Erythroblast (primary cell): Measurements from ENCODE around the gene ZNF451.

Experiments
- DNase-seq, 2 experiments: peaks; one replicate each; lab custom pipeline; 2025; lab: John Stamatoyannopoulos, UW
- GATA1 ChIP-seq: IDR thresholded peaks from 2 replicates; pipeline ENCODE4 v1.6.1; 2011; ENCODE audit warnings: low read depth, mild to moderate bottlenecking, control low read depth, low read length, moderate library complexity
- POLR2A ChIP-seq: IDR thresholded peaks from 2 replicates; pipeline ENCODE4 v1.6.1; 2011; ENCODE audit warnings: mild to moderate bottlenecking, low read length

The ZNF451 gene

GRCh38 chr6:57159127-57159526 is 69.1 kb downstream of the ZNF451 start:
- no peak for DNase-seq
- TF ChIP-seq POLR2A, result no peak
- TF ChIP-seq GATA1, result no peak

DNA sequence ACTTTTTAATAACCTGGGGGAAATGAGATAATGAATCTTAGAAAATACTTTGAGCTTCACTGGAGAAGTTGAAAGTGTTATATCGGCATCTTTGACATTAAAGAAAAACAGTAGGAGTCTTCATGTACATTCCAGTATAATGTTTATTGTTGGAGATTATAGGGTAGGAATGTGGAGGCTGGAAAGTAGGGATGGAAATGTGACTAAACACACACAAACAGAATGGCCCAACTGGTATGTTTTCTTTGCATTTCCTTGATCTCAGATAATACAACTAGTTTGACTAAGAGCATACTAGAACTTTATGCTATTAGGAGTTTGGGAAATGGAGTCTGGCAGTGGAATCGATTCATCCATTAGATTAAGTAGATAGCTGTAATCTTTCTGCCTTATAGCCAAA is 72.0 kb downstream of the ZNF451 start:
- no peak for DNase-seq
- TF ChIP-seq POLR2A (no peak), GATA1 (no peak)

- no peak for DNase-seq
- TF ChIP-seq GATA1 (no peak), POLR2A (no peak)
Measured at GRCh38 chr6:57162516-57162915, 72.5 kb downstream of the ZNF451 start.

GRCh38 chr6:57163956-57164355 is 74.0 kb downstream of the ZNF451 start:
- no peak for DNase-seq
- TF ChIP-seq GATA1 (no peak), POLR2A (no peak)

DNA sequence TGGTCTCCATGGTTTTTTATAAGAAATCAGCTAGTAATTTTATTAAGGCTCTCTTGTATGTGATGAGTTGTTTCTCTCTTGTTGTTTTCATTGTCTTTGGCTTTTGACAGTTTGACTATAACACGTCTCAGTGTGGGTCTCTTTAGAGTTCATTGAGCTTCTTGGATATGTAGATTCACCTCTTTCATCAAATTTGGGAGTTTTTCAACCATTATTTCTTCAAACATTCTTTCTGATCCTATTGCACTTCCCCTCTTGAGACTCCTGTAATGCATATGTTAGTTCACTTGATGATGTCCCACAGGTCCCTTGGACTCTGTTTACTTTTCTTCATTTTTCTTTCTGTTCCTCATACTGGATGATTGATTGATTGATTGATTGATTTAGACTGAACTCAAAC is 75.1 kb downstream of the ZNF451 start:
- peak in 1 of 2 experiments; percentile 7 for DNase-seq
- TF ChIP-seq GATA1 (no peak), POLR2A (no peak)

- DNase-seq, result peak; percentile 93 to 94
- TF ChIP-seq POLR2A, result peak; percentile 95
- TF ChIP-seq GATA1, result no peak
Measured at GRCh38 chr6:57172136-57173055, 82.4 kb downstream of the ZNF451 start, which contains the start of gene BAG2. Gene BAG2, plus strand, starts transcription at chr6:57172326. Its CDS starts 372 bp downstream, at chr6:57172698.

- peak; percentile 61 to 64 for DNase-seq
- TF ChIP-seq POLR2A, result no peak
- TF ChIP-seq GATA1, result no peak
Measured at GRCh38 chr6:57173056-57173885, 83.3 kb downstream of the ZNF451 start.

DNA sequence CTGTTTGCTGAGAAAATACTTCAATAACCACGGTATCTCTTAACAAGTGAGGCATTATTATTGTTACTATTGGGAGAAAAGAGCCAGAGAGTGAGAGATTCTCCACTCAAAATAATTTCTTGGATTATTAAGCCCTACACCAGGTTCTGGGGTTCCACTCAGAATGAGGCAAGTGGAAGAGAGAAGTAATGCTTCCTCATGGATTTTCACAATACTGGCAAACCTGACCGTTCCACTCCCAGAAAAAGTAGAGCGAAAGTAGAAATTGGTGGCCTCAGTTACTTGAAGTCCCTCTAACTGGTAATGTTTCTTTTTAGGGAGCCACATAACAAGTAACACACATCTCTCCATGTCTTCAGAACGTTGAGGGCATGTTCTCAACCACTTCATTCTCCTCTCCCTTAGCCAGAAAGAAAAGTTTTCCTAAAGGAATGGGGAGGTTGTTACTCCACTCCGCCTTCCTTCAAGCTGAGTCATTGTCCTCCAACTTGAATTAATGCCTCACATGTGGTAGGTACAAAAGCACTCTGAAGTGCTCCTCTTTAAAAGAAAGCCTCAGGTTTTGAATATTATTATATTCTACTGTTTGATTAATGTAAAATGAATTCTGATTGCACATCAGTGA is 84.0 kb downstream of the ZNF451 start:
- TF ChIP-seq POLR2A (no peak), GATA1 (no peak)
- DNase-seq, result peak; percentile 41 to 55

DNA sequence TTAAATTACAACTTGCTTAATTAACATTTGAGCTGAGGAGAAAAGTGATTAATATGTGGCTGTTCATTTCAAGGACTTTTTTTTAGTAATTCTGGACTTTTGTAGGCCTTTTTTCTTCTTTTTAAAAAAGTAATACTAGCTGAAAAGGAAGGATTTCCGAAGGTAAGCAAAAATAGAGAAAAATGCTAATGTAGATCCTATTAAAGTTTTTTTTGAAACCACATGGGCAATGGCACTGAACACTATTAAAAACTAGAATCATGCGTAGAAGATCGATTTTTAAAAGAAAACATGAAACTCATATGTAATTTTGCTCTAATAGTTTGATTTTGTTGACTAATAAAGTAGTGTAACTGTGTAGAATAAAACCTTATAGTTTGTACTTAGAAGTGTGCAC is 84.5 kb downstream of the ZNF451 start:
- TF ChIP-seq GATA1, result no peak
- no peak for TF ChIP-seq POLR2A

DNA sequence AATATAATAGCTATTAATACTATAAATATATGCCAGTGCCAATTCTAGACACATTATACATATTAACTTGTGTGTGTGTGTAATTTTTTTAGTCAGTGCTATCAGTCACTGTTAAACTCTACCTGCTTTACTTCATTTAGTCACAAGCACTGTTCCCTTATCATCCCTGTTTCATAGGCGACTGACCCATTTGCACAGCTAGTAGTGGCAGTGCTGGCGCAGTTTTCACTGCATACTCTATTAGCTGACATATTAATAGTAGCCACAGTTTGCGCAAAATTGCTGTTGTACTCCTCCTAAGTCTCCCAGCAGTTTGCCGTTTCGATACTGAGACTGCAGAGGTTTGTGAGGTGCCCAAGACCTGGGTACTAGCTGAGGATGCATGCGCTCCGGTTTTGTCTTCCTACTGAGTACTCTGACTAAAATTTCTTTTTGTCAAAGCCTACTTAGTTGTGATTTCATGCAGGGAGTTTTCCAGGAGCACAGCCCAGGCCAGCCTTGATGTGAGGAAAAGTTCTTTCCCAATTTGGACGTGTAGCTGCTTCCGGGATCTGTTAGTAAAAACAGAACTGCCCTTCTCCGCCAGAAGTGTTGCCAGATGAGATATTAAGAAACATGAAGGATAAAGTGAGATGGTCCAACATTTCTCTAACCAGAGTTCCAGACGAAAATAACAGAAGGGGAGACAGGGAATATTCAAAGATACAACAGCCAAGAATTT is 87.7 kb downstream of the ZNF451 start:
- TF ChIP-seq POLR2A (no peak), GATA1 (no peak)
- DNase-seq, result no peak

More for the DNA sequence above, 84.5 kb downstream of the ZNF451 start:
- no peak for DNase-seq

DNA sequence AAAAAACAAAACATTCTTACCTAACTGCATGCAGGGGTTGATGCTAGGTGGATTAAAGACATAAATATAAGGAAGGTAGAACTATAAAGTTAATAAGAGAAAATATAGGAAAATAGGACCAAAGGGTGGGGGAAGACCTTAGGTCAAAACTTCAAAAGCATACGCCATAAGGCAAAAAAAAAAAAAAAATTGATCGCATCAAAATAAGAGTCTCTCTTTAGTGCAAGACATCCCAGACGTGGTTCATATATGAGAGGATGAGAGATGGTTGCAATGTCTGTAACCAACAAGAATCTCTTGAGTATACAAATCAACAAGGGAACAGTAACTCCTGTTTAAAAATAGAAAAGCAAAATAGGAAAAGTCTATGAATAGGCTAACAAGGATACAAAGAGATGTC is 90.6 kb downstream of the ZNF451 start:
- DNase-seq, result no peak
- TF ChIP-seq GATA1 (no peak), POLR2A (no peak)

DNA sequence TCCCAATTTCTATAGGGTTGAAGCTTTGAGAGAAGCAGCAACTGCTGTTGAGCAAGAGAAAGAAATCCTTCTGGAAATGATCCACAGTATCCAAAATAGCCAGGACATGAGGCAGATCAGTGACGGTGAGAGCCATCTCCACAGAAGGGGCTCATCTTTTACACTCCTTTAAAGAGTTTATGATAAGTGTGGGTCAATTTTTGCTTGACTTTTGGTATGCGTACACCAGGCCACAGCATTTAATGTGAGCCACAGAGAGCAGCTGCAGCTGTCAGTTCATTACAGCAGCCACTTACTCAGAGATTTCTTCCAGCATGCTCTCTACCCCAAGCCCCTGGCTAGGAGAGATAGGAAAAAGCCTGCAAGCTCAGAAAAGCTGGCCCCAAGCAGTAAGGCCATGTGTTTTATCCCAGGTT is 92.0 kb downstream of the ZNF451 start:
- DNase-seq, result peak; percentile 24 to 71
- no peak for TF ChIP-seq POLR2A
- no peak for TF ChIP-seq GATA1

GRCh38 chr6:57183336-57183735 is 93.3 kb downstream of the ZNF451 start:
- TF ChIP-seq POLR2A (no peak), GATA1 (no peak)
- no peak for DNase-seq

GRCh38 chr6:57190140-57190539 is 100.2 kb downstream of the ZNF451 start:
- DNase-seq, result no peak

More at GRCh38 chr6:57190140-57190539, 100.2 kb downstream of the ZNF451 start:
- TF ChIP-seq POLR2A (no peak), GATA1 (no peak)
